ENCODE measurements around the gene NIPSNAP3A.
"Not testable (repeated sequence)": the region's sequence is repeated elsewhere in the genome, so short reads cannot be mapped to it uniquely, and the experiment has no call there.

The NIPSNAP3A gene

GRCh38 chr9:104747565-104748358 lies at the start of gene NIPSNAP3A:
Gene NIPSNAP3A, plus strand, starts transcription at chr9:104747683. Its CDS starts 110 bp downstream, at chr9:104747793.
- DNase-seq = peak; percentile 45

- DNase-seq = no peak
Measured at GRCh38 chr9:104700306-104700705, 47.2 kb upstream of the NIPSNAP3A start.

GRCh38 chr9:104708737-104709136 lies 38.7 kb upstream of the NIPSNAP3A start:
- DNase-seq = not testable (repeated sequence)

GRCh38 chr9:104711604-104712003 lies 35.9 kb upstream of the NIPSNAP3A start:
- no peak for DNase-seq

GRCh38 chr9:104725014-104725413 lies 22.5 kb upstream of the NIPSNAP3A start:
- DNase-seq = no peak

GRCh38 chr9:104738452-104738851 lies 9.0 kb upstream of the NIPSNAP3A start:
- no peak for DNase-seq

- DNase-seq = no peak
Measured at GRCh38 chr9:104740621-104741020, 6.9 kb upstream of the NIPSNAP3A start.

- peak; percentile 3 for DNase-seq
Measured at GRCh38 chr9:104743376-104743985, 4.0 kb upstream of the NIPSNAP3A start.

GRCh38 chr9:104745852-104746251 lies 1.6 kb upstream of the NIPSNAP3A start:
- DNase-seq = no peak

- DNase-seq = no peak
Measured at GRCh38 chr9:104746285-104746684, 1.2 kb upstream of the NIPSNAP3A start.

- DNase-seq = no peak
Measured at GRCh38 chr9:104746798-104747197, 685 bp upstream of the NIPSNAP3A start.

- no peak for DNase-seq
Measured at GRCh38 chr9:104747245-104747564, 278 bp upstream of the NIPSNAP3A start.

- no peak for DNase-seq
Measured at GRCh38 chr9:104748359-104749031, 1.0 kb downstream of the NIPSNAP3A start.

- no peak for DNase-seq
Measured at GRCh38 chr9:104750185-104750767, 2.8 kb downstream of the NIPSNAP3A start.

- DNase-seq = no peak
Measured at GRCh38 chr9:104758974-104759373, 11.5 kb downstream of the NIPSNAP3A start.

- DNase-seq = no peak
Measured at GRCh38 chr9:104765138-104765537, 17.7 kb downstream of the NIPSNAP3A start.

- DNase-seq = no peak
Measured at GRCh38 chr9:104766025-104766424, 18.5 kb downstream of the NIPSNAP3A start.

GRCh38 chr9:104767507-104767906 lies 20.0 kb downstream of the NIPSNAP3A start:
- DNase-seq = no peak

- not testable (repeated sequence) for DNase-seq
Measured at GRCh38 chr9:104769029-104769428, 21.5 kb downstream of the NIPSNAP3A start.

- DNase-seq = no peak
Measured at GRCh38 chr9:104769655-104770054, 22.2 kb downstream of the NIPSNAP3A start.

GRCh38 chr9:104772714-104773510 lies 25.4 kb downstream of the NIPSNAP3A start:
- DNase-seq = no peak

GRCh38 chr9:104774132-104774531 lies 26.6 kb downstream of the NIPSNAP3A start:
- no peak for DNase-seq
